Suprapubic skin (tissue), 4 donors: ENCODE measurements around the gene RASAL3. TPM values are rescaled to one million over a fixed set of nuclear protein-coding genes. Genes with fewer than 3 reads are reported as not detected.

Source experiments
- DNase-seq, 2 donors: peaks; one replicate each; pipeline ENCODE4 v3.0.0-alpha.2; 2019; ENCODE audit warnings: low spot score in 2 of 2
- H3K27ac ChIP-seq: fragments of 200-600 bp; sonication (generic); one replicate; pipeline ENCODE4 v1.5.1; 2019
- H3K27me3 ChIP-seq: fragments of 200-600 bp; sonication (generic); one replicate; pipeline ENCODE4 v1.5.1; 2019
- H3K36me3 ChIP-seq: fragments of 200-600 bp; sonication (generic); one replicate; pipeline ENCODE4 v1.5.1; 2019
- H3K4me1 ChIP-seq: fragments of 200-600 bp; sonication (generic); one replicate; pipeline ENCODE4 v1.5.1; 2019
- H3K4me3 ChIP-seq: fragments of 200-600 bp; sonication (generic); one replicate; pipeline ENCODE4 v1.5.1; 2019; ENCODE audit warnings: mild to moderate bottlenecking
- H3K9me3 ChIP-seq: fragments of 200-600 bp; sonication (generic); one replicate; pipeline ENCODE4 v1.5.1; 2019
- EP300 ChIP-seq: sonication (generic); formaldehyde crosslinking; IDR thresholded peaks from one replicate; pipeline ENCODE4 v1.6.1; 2017; ENCODE audit warnings: antibody characterized with exemption
- POLR2A ChIP-seq, 2 donors: fragments of 450-650 bp; IDR thresholded peaks; one replicate each; pipeline ENCODE4 v1.6.1; 2017; ENCODE audit warnings: antibody characterized with exemption in 2 of 2, mild to moderate bottlenecking in 2 of 2, moderate library complexity in 2 of 2
- POLR2AphosphoS5 ChIP-seq, 3 donors: sonication (generic); formaldehyde crosslinking; IDR thresholded peaks; one replicate each; pipeline ENCODE4 v1.6.1; 2017; ENCODE audit warnings: antibody characterized with exemption in 3 of 3
- WGBS: methylation state at CpG from one replicate; pipeline ENCODE4 v1.1.5; 2018; 5-methylcytosine and 5-hydroxymethylcytosine counted together
- total RNA-seq, 4 donors: library from RNA; depleted of rRNA; stranded (reverse); fragments of >200 nt; gene quantifications; one replicate each; pipeline ENCODE4 v1.1.0, GENCODE V29; 2016
- TF ChIP-seq, protein P1 (sequence below), 2 donors: fragments of 200-600 bp in 1 of 2; fragments of 450-650 bp in 1 of 2; sonication (generic) in 1 of 2; IDR thresholded peaks; one replicate each; pipeline ENCODE4 v1.5.1; 2016 to 2019; ENCODE audit warnings: antibody characterized with exemption in 2 of 2, mild to moderate bottlenecking in 1 of 2, moderate library complexity in 1 of 2

Gene RASAL3
- total RNA-seq, 4 donors from 2014 or later = 0.70 to 2.4 (median 1.0) TPM

DNA sequence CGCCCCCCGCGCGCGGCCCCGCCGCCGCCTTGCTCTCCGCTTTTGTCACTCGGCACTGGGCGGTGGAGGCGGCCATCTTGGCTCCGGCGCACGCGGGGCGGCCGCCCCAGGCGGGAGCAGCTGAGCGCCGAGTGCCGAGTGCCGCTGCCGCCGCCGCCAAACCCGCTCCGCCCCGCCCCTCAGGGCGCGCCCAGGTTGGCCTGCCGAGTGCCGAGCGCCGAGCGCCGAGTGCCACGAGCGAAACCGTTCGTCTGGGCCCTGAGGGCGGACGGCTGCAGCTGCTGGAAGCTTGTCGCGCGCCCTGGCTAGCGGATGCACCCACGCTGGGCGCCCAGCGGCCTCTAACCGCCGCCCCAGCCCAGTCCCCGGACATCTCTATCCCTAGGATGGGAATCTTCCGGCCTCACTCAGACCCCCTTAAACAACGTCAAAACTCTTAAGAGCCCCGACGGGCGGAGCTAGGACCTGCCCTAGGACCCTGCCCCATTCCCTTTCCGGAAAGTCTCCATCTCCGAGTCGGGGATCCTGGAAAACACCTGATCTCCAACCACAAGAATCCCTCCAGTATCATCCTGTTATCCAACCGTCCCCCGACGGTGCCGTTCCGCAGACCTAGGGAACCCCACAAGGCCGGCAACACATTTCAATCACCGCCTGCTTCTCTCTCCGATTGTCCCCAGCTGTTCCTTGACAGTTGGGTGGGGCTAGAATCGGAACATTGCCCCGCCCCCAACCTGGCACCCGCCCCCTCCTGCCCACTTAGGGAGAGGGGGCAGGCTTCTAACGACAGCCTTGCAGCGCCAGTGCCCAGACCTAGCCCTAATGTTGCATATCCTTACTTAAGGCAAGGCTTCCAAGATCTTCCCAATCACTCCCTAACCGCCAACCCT lies 31.5 kb downstream of the RASAL3 start:
- Histone ChIP-seq H3K4me1 (peaks cover 38% of the 10 kb centered on the region), H3K27me3 (no peaks in the 10 kb centered on the region), H3K9me3 (no peaks in the 10 kb centered on the region), H3K36me3 (peaks cover 21% of the 10 kb centered on the region), H3K4me3 (peak overlapping the region; percentile 95), H3K27ac (peak overlapping the region; percentile 79)
- 2% methylated on average over 48 of the region's 75 CpGs for WGBS
- peak in 1 of 2 donors; percentile 18 for TF ChIP-seq POLR2A (IDR thresholded peaks at IDR 0.05)
- no peak for TF ChIP-seq EP300
- TF ChIP-seq POLR2AphosphoS5 (IDR thresholded peaks at IDR 0.05) = peak in 2 of 3 donors; percentile 29 to 50
- peak; percentile 92 for DNase-seq

DNA sequence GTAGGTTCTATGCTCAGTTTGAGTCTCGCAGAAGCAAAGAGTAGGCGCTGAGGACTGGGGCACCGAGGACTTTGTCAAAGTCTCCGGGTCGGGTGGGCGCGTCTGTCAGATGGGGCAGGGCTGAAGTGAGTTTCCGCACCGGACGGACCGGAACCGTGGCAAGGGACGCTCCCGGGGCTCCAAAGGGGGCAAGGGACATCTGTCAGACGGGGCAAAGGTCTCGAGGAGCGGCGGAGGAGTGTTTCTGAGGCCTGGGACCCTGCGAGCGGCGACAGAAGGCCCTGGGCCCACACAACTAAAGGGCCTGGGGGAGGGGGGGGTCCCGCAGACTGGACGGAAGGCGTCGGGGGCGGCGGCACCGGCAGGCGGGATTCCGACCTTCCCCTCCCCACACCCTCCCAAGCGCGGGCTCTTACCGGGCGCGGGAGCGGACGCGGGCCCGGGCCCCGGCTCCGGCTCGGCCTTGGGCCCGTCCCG lies 32.3 kb downstream of the RASAL3 start:
- peak in 1 of 2 donors; percentile 64 for DNase-seq
- Histone ChIP-seq H3K27me3 (no peaks in the 10 kb centered on the region), H3K36me3 (peaks cover 29% of the 10 kb centered on the region), H3K9me3 (no peaks in the 10 kb centered on the region), H3K4me1 (peaks cover 38% of the 10 kb centered on the region), H3K4me3 (peak overlapping the region; percentile 95), H3K27ac (peak overlapping the region; percentile 74)
- TF ChIP-seq POLR2A (IDR thresholded peaks at IDR 0.05) = no peak
- TF ChIP-seq POLR2AphosphoS5 (IDR thresholded peaks at IDR 0.05) = no peak
- no peak for TF ChIP-seq EP300
- TF ChIP-seq, protein P1, sequence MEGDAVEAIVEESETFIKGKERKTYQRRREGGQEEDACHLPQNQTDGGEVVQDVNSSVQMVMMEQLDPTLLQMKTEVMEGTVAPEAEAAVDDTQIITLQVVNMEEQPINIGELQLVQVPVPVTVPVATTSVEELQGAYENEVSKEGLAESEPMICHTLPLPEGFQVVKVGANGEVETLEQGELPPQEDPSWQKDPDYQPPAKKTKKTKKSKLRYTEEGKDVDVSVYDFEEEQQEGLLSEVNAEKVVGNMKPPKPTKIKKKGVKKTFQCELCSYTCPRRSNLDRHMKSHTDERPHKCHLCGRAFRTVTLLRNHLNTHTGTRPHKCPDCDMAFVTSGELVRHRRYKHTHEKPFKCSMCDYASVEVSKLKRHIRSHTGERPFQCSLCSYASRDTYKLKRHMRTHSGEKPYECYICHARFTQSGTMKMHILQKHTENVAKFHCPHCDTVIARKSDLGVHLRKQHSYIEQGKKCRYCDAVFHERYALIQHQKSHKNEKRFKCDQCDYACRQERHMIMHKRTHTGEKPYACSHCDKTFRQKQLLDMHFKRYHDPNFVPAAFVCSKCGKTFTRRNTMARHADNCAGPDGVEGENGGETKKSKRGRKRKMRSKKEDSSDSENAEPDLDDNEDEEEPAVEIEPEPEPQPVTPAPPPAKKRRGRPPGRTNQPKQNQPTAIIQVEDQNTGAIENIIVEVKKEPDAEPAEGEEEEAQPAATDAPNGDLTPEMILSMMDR (IDR thresholded peaks at IDR 0.05) = no peak
- WGBS = 0% methylated on average over 2 of the region's 44 CpGs

DNA sequence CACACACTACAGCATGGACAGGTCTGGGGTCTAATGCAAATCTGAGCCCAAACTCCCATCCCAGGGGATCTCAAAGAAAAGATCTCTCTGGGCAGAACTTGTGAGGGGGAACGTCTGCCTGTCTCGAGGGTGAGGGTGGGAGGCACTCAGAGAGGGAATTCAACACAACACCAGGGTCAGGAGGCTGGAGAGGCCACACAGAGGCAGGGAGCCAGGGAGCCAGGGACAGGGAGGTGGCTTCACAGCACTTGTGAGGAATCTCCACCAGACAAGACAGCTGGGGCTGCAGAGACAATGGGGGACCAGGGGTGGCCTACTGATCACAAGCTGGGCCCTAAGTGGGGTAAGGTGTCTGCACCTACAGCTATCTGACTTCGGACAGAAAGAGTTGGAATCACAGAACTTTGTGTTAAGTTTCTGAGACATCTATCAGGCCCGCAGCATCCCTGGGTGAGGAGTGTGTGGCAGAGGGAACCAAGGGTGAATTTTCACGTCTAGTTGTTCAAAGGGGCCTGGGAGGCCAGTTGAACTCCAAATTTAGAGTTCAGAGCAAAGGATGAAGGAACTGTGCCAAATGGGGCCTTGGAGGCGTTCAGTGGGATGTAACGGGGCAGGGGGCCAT lies 32.8 kb downstream of the RASAL3 start:
- Histone ChIP-seq H3K4me3 (peak overlapping the region; percentile 95), H3K9me3 (no peaks in the 10 kb centered on the region), H3K27ac (no peak overlapping the region), H3K36me3 (peaks cover 34% of the 10 kb centered on the region), H3K4me1 (peaks cover 38% of the 10 kb centered on the region), H3K27me3 (no peaks in the 10 kb centered on the region)
- no peak for TF ChIP-seq POLR2A (IDR thresholded peaks at IDR 0.05)
- TF ChIP-seq EP300 = no peak
- TF ChIP-seq, protein P1 (IDR thresholded peaks at IDR 0.05) = no peak
- TF ChIP-seq POLR2AphosphoS5 (IDR thresholded peaks at IDR 0.05) = no peak
- 13% methylated on average over 7 of the region's 7 CpGs for WGBS
- no peak for DNase-seq

DNA sequence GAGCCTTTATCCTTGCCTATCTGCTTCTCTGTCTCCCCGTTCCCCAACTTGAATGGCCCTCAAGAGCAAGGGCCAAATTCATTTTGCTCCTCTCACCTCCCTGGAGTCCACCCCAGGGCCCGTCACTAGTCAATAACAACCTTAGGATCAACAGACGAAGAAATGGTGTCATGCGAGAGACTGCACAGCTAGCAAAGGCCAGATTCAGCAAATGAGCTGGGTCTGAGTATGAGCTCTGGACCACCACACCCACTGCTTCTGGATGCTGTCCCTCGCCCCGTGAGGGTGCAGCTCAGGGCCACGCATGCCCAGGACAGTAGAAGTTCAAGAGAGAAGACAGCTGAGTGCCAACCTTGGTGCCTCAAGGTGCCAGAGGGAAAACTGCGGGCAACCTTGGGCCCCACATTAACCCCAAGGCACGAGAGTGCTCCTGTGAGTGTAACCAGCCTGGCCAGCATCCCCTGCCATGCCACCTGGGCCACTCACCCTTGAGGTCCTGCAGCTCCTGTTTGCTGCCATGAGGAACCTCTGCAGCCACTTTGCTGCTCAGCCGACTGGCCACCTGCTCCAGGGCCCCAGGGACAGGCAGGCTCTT lies 33.7 kb downstream of the RASAL3 start:
- H3K27me3 ChIP-seq = no peaks in the 10 kb centered on the region
- WGBS = 64% methylated on average over 7 of the region's 10 CpGs
- H3K36me3 ChIP-seq = peaks cover 43% of the 10 kb centered on the region
- peak overlapping the region; percentile 95 for H3K4me3 ChIP-seq
- H3K4me1 ChIP-seq = peaks cover 38% of the 10 kb centered on the region
- TF ChIP-seq POLR2AphosphoS5 (IDR thresholded peaks at IDR 0.05) = no peak
- no peak for TF ChIP-seq EP300
- TF ChIP-seq, protein P1 (IDR thresholded peaks at IDR 0.05) = no peak
- TF ChIP-seq POLR2A (IDR thresholded peaks at IDR 0.05) = no peak
- DNase-seq = no peak
- H3K27ac ChIP-seq = no peak overlapping the region
- no peaks in the 10 kb centered on the region for H3K9me3 ChIP-seq

DNA sequence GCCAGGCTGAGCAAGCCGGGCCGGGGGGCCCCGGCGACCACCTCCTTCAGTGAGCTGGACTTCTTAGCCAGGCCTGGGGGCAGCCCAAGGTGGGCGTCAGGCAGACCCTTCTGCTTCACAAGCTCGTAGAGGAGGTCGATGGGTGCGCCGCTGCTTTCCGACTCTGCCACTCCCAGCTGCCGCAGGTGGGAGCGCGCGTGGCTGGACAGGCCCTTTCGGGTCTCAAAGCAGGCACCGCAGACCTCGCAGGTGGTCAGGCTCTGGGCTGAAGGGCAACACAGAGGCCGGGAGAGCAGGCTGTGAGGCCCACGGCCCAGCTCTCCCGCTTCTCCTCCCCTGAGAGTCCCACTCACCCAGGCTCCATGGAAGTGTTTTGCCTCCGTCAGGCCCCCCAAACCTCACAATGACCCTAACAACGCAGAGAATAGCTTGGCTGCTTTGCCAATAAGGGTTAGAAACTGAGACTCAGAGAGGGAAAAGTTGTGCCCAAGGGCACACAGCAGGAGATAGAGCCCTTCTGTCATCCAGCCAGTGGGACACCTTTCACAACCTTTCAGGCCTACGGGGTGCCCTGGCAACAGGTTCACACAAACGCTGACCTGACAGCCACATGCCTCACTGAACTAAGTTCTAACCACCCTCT lies 34.4 kb downstream of the RASAL3 start:
- H3K27ac ChIP-seq = no peak overlapping the region
- H3K36me3 ChIP-seq = peaks cover 50% of the 10 kb centered on the region
- no peaks in the 10 kb centered on the region for H3K27me3 ChIP-seq
- peaks cover 38% of the 10 kb centered on the region for H3K4me1 ChIP-seq
- WGBS = 76% methylated on average over 7 of the region's 24 CpGs
- H3K4me3 ChIP-seq = peak overlapping the region; percentile 95
- no peaks in the 10 kb centered on the region for H3K9me3 ChIP-seq
- no peak for TF ChIP-seq POLR2A (IDR thresholded peaks at IDR 0.05)
- no peak for TF ChIP-seq EP300
- TF ChIP-seq POLR2AphosphoS5 (IDR thresholded peaks at IDR 0.05) = no peak
- TF ChIP-seq, protein P1 (IDR thresholded peaks at IDR 0.05) = no peak
- peak in 1 of 2 donors; percentile 65 for DNase-seq
